ENCODE measurements around the gene PPP1R7. TPM values are rescaled to one million over a fixed set of nuclear protein-coding genes. Genes with fewer than 3 reads are reported as not detected.

Gene PPP1R7
- total and polyA plus RNA-seq, 9 of the 15 experiments (the other 6 are each of a cell fraction or from before 2014, with no cell fraction given), result 37.5 to 75.0 (median 50.5) TPM

DNA sequence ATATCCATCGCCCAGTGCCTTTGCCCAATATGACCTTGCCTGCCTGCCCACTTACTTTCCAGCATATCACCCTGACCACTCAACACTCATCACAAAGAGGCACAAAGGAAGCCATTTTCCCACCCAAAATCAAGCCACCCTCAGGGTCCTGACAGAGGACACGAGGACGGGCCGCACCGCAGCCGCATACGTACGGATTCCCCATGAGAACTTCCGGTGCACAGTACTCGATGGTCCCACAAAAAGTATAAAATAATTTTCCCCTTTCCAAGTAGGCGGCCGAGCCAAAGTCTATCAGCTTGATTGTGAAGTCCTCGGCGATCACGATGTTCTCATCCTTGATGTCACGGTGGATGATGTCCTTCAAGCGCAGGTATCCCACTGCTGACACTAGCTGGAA, 38.2 kb upstream of the PPP1R7 start:
- ATAC-seq (no peak), DNase-seq (ENCODE audit: extremely low read depth in 1 of 4, low spot score in 3 of 4) (no peak), FAIRE-seq (no peak)
- intact Hi-C loops (cut with micrococcal nuclease), result no loop called here
- Histone ChIP-seq H4K20me1 (replicated peaks; ENCODE audit: control insufficient read depth, insufficient read depth, low read length) (no peaks in the 10 kb centered on the region), H2AFZ (ENCODE audit: low read depth, low read length) (no peak overlapping the region), H3K27me3 (ENCODE audit: control insufficient read depth in 2 of 2, insufficient read depth in 2 of 2, low read length in 2 of 2) (no peaks in the 10 kb centered on the region), H3K79me2 (ENCODE audit: control insufficient read depth, insufficient read depth, low read length) (no peaks in the 10 kb centered on the region), H3K9me3 (replicated peaks; ENCODE audit: control insufficient read depth, insufficient read depth, low read depth, low read length) (no peaks in the 10 kb centered on the region), H3K27ac (ENCODE audit: extremely low read depth, low read depth, low read length) (no peak overlapping the region), H3K9me1 (ENCODE audit: control insufficient read depth, insufficient read depth, low read length) (no peaks in the 10 kb centered on the region), H3K4me2 (ENCODE audit: insufficient read depth, low read length) (no peak overlapping the region), H3K36me3 (ENCODE audit: control insufficient read depth, insufficient read depth, low read length) (peaks cover 8% of the 10 kb centered on the region; the same call in 1 of the 3 replicates), H3K4me3 (no peak overlapping the region), H3K4me1 (replicated peaks in 1 of 2; ENCODE audit: control insufficient read depth in 2 of 2, insufficient read depth in 2 of 2, low read length in 2 of 2) (no peaks in the 10 kb centered on the region), H3K9ac (ENCODE audit: insufficient read depth in 1 of 2, low read depth in 2 of 2, low read length in 2 of 2) (no peak overlapping the region; a peak in 1 of 4 replicates)
- 87% methylated on average over 12 of the region's 17 CpGs for WGBS (ENCODE audit: insufficient coverage, low coverage, missing lambda C conversion rate)
- CTCF ChIA-PET (ENCODE audit: low intra/inter-chr PET ratio), result no interaction called here
- POLR2A ChIA-PET, result interaction anchor here (0.6 kb wide), 1 partner anchor 120 kb away, joined by 3 read pairs; no protein-coding TSS in a partner anchor
- in situ Hi-C loops (cut with MboI), result no loop called here
- BruUV-seq (replicated peaks), result no TSS peak
- TF ChIP-seq NR2C1 (IDR thresholded peaks at IDR 0.05) (no peak), NR2C1 (tag; IDR thresholded peaks at IDR 0.05) (no peak), RNF2 (IDR thresholded peaks at IDR 0.05) (no peak), SAFB2 (IDR thresholded peaks at IDR 0.05; ENCODE audit: borderline replicate concordance, low read depth, low read length, severe bottlenecking) (no peak), CBFA2T3 (IDR thresholded peaks at IDR 0.05) (no peak), ZEB2 (IDR thresholded peaks at IDR 0.05) (no peak), THAP12 (CRISPR knock-in tag; IDR thresholded peaks at IDR 0.05) (no peak), NUFIP1 (IDR thresholded peaks at IDR 0.05; ENCODE audit: partially characterized antibody) (no peak), C11orf30 (IDR thresholded peaks at IDR 0.05; ENCODE audit: low read depth) (no peak), RBM17 (IDR thresholded peaks at IDR 0.05; ENCODE audit: borderline replicate concordance, low read depth, low read length) (no peak), MYNN (IDR thresholded peaks at IDR 0.05) (no peak), MYNN (CRISPR knock-in tag; IDR thresholded peaks at IDR 0.05) (no peak), SRSF1 (IDR thresholded peaks at IDR 0.05; ENCODE audit: low read depth, low read length) (no peak), ZKSCAN1 (IDR thresholded peaks at IDR 0.05; ENCODE audit: low read depth, low read length) (no peak), YBX1 (IDR thresholded peaks at IDR 0.05) (no peak), HEY1 (CRISPR knock-in tag; IDR thresholded peaks at IDR 0.05; ENCODE audit: borderline replicate concordance) (no peak), MNT (conservative IDR thresholded peaks at IDR 0.05) (no peak), CTBP1 (IDR thresholded peaks at IDR 0.05; ENCODE audit: borderline replicate concordance) (no peak), GATAD2B (IDR thresholded peaks at IDR 0.05; ENCODE audit: borderline replicate concordance) (no peak)

Data from K562 (cell line).